GM18909 (cell line): Measurements from ENCODE around the gene SLC24A3.
A peak's percentile ranks its signal among the peaks of the same experiment; 100 is the strongest.

Experiments used
- ATAC-seq: cut with Tn5 transposase; IDR thresholded peaks from one replicate; pipeline ENCODE4 v1.9.1; 2021; ENCODE audit warnings: mild to moderate bottlenecking; ENCODE audit not compliant: unreplicated experiment, poor library complexity

SLC24A3 gene

GRCh38 chr20:19236371-19237055, 24.1 kb downstream of the SLC24A3 start:
- no peak for ATAC-seq

GRCh38 chr20:19241440-19241839, 29.0 kb downstream of the SLC24A3 start:
- no peak for ATAC-seq

GRCh38 chr20:19244291-19244690, 31.8 kb downstream of the SLC24A3 start:
- ATAC-seq: no peak

- no peak for ATAC-seq
These were observed 36.9 kb downstream of the SLC24A3 start for GRCh38 chr20:19249106-19249879.

GRCh38 chr20:19250346-19250745, 37.9 kb downstream of the SLC24A3 start:
- ATAC-seq: no peak

- no peak for ATAC-seq
These were observed 39.1 kb downstream of the SLC24A3 start for GRCh38 chr20:19251506-19251905.

GRCh38 chr20:19251958-19252357, 39.5 kb downstream of the SLC24A3 start:
- no peak for ATAC-seq

- no peak for ATAC-seq
These were observed 40.1 kb downstream of the SLC24A3 start for GRCh38 chr20:19252451-19253120.

GRCh38 chr20:19253316-19253715, 40.9 kb downstream of the SLC24A3 start:
- ATAC-seq: no peak

- no peak for ATAC-seq
These were observed 41.7 kb downstream of the SLC24A3 start for GRCh38 chr20:19253916-19254820.

GRCh38 chr20:19254956-19255355, 42.5 kb downstream of the SLC24A3 start:
- ATAC-seq: no peak

- ATAC-seq: no peak
These were observed 43.6 kb downstream of the SLC24A3 start for GRCh38 chr20:19256085-19256484.

- no peak for ATAC-seq
These were observed 44.6 kb downstream of the SLC24A3 start for GRCh38 chr20:19256906-19257595.

- no peak for ATAC-seq
These were observed 45.4 kb downstream of the SLC24A3 start for GRCh38 chr20:19257865-19258264.

- ATAC-seq: no peak
These were observed 46.7 kb downstream of the SLC24A3 start for GRCh38 chr20:19259141-19259591.

GRCh38 chr20:19260412-19261090, 48.1 kb downstream of the SLC24A3 start:
- peak; percentile 47 for ATAC-seq

- ATAC-seq: no peak
These were observed 51.7 kb downstream of the SLC24A3 start for GRCh38 chr20:19264191-19264590.

- no peak for ATAC-seq
These were observed 53.4 kb downstream of the SLC24A3 start for GRCh38 chr20:19265646-19266374.
